HepG2 (cell line): ENCODE data around the gene ATRAID. TPM values are rescaled to one million over a fixed set of nuclear protein-coding genes. Genes with fewer than 3 reads are reported as not detected.

Source experiments
- ARNT ChIP-seq: fragments of 450-650 bp; IDR thresholded peaks from 2 replicates; pipeline ENCODE4 v1.6.1; 2017
- ETV5 ChIP-seq: IDR thresholded peaks from 2 replicates; pipeline ENCODE4 v1.6.1; 2018; ENCODE audit warnings: missing biosample characterization, missing genetic modification reagents, inconsistent platforms, borderline replicate concordance
- FIP1L1 ChIP-seq: fragments of 200-400 bp; formaldehyde crosslinking; IDR thresholded peaks from 2 replicates; pipeline ENCODE4 v1.6.1; 2018; ENCODE audit warnings: low read depth, mild to moderate bottlenecking, low read length, moderate library complexity, borderline replicate concordance; ENCODE audit not compliant: insufficient read depth
- FOXA3 ChIP-seq: IDR thresholded peaks from 2 replicates; pipeline ENCODE4 v1.6.1; 2016; ENCODE audit warnings: missing genetic modification reagents, missing compliant biosample characterization
- GFI1 ChIP-seq: sonication (generic); formaldehyde crosslinking; IDR thresholded peaks from 2 replicates; pipeline ENCODE4 v1.5.0; 2020; ENCODE audit warnings: missing genetic modification reagents, mild to moderate bottlenecking, borderline replicate concordance
- KDM1A ChIP-seq: IDR thresholded peaks from 2 replicates; pipeline ENCODE4 v1.6.1; 2016; ENCODE audit warnings: missing compliant biosample characterization
- MED1 ChIP-seq: sonication (generic); formaldehyde crosslinking; IDR thresholded peaks from 2 replicates; pipeline ENCODE4 v1.4.0; 2020; ENCODE audit warnings: missing genetic modification reagents
- PRMT3 ChIP-seq: sonication (generic); formaldehyde crosslinking; IDR thresholded peaks from 2 replicates; pipeline ENCODE4 v1.8.1; 2022; ENCODE audit warnings: low read depth, mild to moderate bottlenecking, moderate library complexity, missing genetic modification reagents, borderline replicate concordance
- RELA ChIP-seq: sonication (generic); formaldehyde crosslinking; IDR thresholded peaks from 2 replicates; pipeline ENCODE4 v1.4.0; 2020; ENCODE audit warnings: missing genetic modification reagents
- SKI ChIP-seq: fragments of 450-650 bp; IDR thresholded peaks from one replicate; pipeline ENCODE4 v1.6.1; 2018; ENCODE audit warnings: mild to moderate bottlenecking; ENCODE audit not compliant: partially characterized antibody
- SOX6 ChIP-seq, 2 experiments: fragments of 450-650 bp in 1 of 2; sonication (generic) in 1 of 2; formaldehyde crosslinking in 1 of 2; IDR thresholded peaks; 2 replicates each; pipeline versions ENCODE4 v1.4.0 to v1.6.1; 2017 to 2020; ENCODE audit warnings: antibody characterized with exemption in 1 of 2, mild to moderate bottlenecking in 1 of 2, missing genetic modification reagents in 1 of 2
- SRSF1 ChIP-seq: fragments of 200-400 bp; formaldehyde crosslinking; optimal IDR thresholded peaks from 2 replicates; pipeline ENCODE3; 2017; ENCODE audit warnings: mild to moderate bottlenecking, low read depth, low read length, moderate library complexity
- THAP11 ChIP-seq: IDR thresholded peaks from 2 replicates; pipeline ENCODE4 v1.6.1; 2016; ENCODE audit warnings: missing biosample characterization, missing genetic modification reagents
- ZNF180 ChIP-seq: sonication (generic); formaldehyde crosslinking; IDR thresholded peaks from 2 replicates; pipeline ENCODE4 v1.4.0; 2020; ENCODE audit warnings: low read depth, missing genetic modification reagents, borderline replicate concordance
- ZNF24 ChIP-seq: fragments of 450-650 bp; IDR thresholded peaks from 2 replicates; pipeline ENCODE4 v1.6.1; 2017; ENCODE audit warnings: antibody characterized with exemption, mild to moderate bottlenecking
- ZNF331 ChIP-seq: sonication (generic); formaldehyde crosslinking; IDR thresholded peaks from 2 replicates; pipeline ENCODE4 v1.4.0; 2020; ENCODE audit warnings: missing genetic modification reagents
- ZNF567 ChIP-seq: sonication (generic); formaldehyde crosslinking; IDR thresholded peaks from 2 replicates; pipeline ENCODE4 v1.8.1; 2023; ENCODE audit warnings: mild to moderate bottlenecking, missing genetic modification reagents, borderline replicate concordance
- ZNF790 ChIP-seq: sonication (generic); formaldehyde crosslinking; IDR thresholded peaks from 2 replicates; pipeline ENCODE4 v1.8.0; 2022; ENCODE audit warnings: missing genetic modification reagents, mild to moderate bottlenecking, borderline replicate concordance
- ZSCAN31 ChIP-seq: sonication (generic); formaldehyde crosslinking; IDR thresholded peaks from 2 replicates; pipeline ENCODE4 v1.5.0; 2020; ENCODE audit warnings: low read depth, mild to moderate bottlenecking, missing genetic modification reagents
- polyA plus RNA-seq, 8 experiments: library from polyadenylated mRNA; depleted of rRNA in 3 of 8; stranded (reverse) in 7 of 8; unstranded in 1 of 8; fragments of >200 nt; fragmentation: Illumina TruSeq in 4 of 8; extraction: Trizol in 4 of 8; gene quantifications; 2 replicates each; pipeline versions ENCODE4 v1.2.1 to v1.2.3, GENCODE V29; 2011 to 2016; ENCODE audit warnings: low read depth in 4 of 8, missing spikeins in 1 of 8, mixed read lengths in 1 of 8; ENCODE audit not compliant: insufficient read depth in 1 of 8
- total RNA-seq, 5 experiments: library from RNA; depleted of rRNA; stranded (reverse); fragments of >200 nt; fragmentation: Illumina TruSeq; extraction: Trizol; gene quantifications; 2 replicates each; pipeline ENCODE4 v1.2.3, GENCODE V29; 2016; ENCODE audit warnings: low read depth in 1 of 5
- TF ChIP-seq, protein P1 (sequence below): sonication (generic); formaldehyde crosslinking; conservative IDR thresholded peaks from 2 replicates; pipeline ENCODE4 v1.4.0; 2020; ENCODE audit warnings: mild to moderate bottlenecking, missing genetic modification reagents, moderate library complexity
- TF ChIP-seq, protein P2 (sequence below): sonication (generic); formaldehyde crosslinking; IDR thresholded peaks from 2 replicates; pipeline ENCODE4 v1.5.1; 2020; ENCODE audit warnings: mild to moderate bottlenecking, missing genetic modification reagents, borderline replicate concordance

Gene ATRAID
- total and polyA plus RNA-seq, 2 of the 13 experiments (the other 11 are each of a cell fraction or from before 2014, with no cell fraction given) = 207 to 382 TPM

DNA sequence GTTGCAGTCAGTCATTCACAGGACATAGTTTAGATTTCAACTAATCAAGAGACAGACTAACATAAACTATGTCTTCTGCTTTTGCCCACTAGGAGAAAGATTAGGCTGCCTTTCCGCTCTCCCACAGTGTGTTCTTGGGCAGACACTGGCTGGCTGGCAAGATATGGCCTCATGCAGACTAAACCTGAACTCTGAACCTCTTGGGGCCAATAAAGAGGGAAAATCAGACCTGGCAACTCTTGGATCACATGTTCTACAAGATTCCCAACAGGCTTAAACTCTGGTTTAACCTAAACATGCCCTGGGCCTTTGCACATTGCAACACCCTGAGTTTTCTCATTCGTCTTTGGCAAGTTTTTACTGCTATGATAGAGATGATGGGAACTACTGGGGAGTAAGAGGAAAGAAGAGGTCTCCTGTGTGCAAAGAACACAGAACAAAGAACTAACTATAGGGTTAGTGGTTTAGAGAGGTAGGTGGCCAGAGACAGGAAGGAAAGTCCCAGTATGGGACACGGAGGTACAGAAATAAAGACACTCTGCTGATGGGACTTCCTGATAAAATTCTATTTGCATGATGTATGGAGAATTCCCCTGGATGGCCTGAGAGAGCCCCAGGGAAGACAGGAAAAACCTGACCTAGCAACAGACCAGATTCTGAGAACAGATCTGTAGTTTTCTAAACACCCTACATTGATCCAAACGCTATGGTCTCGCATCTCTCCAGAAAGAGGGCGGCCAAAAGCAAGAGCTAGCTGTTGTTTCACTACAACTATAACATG is 2.0 kb upstream of the ATRAID start (continued):
- 0 out of 2 replicates have a peak, but pooled peaks have one; percentile 18 for TF ChIP-seq ZNF331 (CRISPR knock-in tag)
- 0 out of 2 replicates have a peak, but pooled peaks have one; percentile 30 for TF ChIP-seq ZNF567 (CRISPR knock-in tag)
- TF ChIP-seq SKI = peak; percentile 58
- TF ChIP-seq, protein P1, sequence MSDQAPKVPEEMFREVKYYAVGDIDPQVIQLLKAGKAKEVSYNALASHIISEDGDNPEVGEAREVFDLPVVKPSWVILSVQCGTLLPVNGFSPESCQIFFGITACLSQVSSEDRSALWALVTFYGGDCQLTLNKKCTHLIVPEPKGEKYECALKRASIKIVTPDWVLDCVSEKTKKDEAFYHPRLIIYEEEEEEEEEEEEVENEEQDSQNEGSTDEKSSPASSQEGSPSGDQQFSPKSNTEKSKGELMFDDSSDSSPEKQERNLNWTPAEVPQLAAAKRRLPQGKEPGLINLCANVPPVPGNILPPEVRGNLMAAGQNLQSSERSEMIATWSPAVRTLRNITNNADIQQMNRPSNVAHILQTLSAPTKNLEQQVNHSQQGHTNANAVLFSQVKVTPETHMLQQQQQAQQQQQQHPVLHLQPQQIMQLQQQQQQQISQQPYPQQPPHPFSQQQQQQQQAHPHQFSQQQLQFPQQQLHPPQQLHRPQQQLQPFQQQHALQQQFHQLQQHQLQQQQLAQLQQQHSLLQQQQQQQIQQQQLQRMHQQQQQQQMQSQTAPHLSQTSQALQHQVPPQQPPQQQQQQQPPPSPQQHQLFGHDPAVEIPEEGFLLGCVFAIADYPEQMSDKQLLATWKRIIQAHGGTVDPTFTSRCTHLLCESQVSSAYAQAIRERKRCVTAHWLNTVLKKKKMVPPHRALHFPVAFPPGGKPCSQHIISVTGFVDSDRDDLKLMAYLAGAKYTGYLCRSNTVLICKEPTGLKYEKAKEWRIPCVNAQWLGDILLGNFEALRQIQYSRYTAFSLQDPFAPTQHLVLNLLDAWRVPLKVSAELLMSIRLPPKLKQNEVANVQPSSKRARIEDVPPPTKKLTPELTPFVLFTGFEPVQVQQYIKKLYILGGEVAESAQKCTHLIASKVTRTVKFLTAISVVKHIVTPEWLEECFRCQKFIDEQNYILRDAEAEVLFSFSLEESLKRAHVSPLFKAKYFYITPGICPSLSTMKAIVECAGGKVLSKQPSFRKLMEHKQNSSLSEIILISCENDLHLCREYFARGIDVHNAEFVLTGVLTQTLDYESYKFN (CRISPR knock-in tag) = peak; percentile 72
- TF ChIP-seq ZNF180 (CRISPR knock-in tag) = no peak
- TF ChIP-seq ZNF24 = no peak
- no peak for TF ChIP-seq PRMT3 (CRISPR knock-in tag)
- no peak for TF ChIP-seq FIP1L1
- TF ChIP-seq FOXA3 = peak; percentile 42; the same call in 1 of the 2 replicates
- no peak for TF ChIP-seq ARNT
- TF ChIP-seq SOX6 (IDR thresholded peaks at IDR 0.05) = no peak
- 0 out of 2 replicates have a peak, but pooled peaks have one; percentile 35 for TF ChIP-seq SOX6 (CRISPR knock-in tag; IDR thresholded peaks at IDR 0.05)
- TF ChIP-seq, protein P2, sequence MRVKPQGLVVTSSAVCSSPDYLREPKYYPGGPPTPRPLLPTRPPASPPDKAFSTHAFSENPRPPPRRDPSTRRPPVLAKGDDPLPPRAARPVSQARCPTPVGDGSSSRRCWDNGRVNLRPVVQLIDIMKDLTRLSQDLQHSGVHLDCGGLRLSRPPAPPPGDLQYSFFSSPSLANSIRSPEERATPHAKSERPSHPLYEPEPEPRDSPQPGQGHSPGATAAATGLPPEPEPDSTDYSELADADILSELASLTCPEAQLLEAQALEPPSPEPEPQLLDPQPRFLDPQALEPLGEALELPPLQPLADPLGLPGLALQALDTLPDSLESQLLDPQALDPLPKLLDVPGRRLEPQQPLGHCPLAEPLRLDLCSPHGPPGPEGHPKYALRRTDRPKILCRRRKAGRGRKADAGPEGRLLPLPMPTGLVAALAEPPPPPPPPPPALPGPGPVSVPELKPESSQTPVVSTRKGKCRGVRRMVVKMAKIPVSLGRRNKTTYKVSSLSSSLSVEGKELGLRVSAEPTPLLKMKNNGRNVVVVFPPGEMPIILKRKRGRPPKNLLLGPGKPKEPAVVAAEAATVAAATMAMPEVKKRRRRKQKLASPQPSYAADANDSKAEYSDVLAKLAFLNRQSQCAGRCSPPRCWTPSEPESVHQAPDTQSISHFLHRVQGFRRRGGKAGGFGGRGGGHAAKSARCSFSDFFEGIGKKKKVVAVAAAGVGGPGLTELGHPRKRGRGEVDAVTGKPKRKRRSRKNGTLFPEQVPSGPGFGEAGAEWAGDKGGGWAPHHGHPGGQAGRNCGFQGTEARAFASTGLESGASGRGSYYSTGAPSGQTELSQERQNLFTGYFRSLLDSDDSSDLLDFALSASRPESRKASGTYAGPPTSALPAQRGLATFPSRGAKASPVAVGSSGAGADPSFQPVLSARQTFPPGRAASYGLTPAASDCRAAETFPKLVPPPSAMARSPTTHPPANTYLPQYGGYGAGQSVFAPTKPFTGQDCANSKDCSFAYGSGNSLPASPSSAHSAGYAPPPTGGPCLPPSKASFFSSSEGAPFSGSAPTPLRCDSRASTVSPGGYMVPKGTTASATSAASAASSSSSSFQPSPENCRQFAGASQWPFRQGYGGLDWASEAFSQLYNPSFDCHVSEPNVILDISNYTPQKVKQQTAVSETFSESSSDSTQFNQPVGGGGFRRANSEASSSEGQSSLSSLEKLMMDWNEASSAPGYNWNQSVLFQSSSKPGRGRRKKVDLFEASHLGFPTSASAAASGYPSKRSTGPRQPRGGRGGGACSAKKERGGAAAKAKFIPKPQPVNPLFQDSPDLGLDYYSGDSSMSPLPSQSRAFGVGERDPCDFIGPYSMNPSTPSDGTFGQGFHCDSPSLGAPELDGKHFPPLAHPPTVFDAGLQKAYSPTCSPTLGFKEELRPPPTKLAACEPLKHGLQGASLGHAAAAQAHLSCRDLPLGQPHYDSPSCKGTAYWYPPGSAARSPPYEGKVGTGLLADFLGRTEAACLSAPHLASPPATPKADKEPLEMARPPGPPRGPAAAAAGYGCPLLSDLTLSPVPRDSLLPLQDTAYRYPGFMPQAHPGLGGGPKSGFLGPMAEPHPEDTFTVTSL = no peak
- no peak for TF ChIP-seq SRSF1
- TF ChIP-seq GFI1 (CRISPR knock-in tag) = peak; percentile 83
- peak; percentile 28; the same call in 1 of the 2 replicates for TF ChIP-seq MED1 (CRISPR knock-in tag)
- TF ChIP-seq ZNF790 (CRISPR knock-in tag) = no peak
- peak; percentile 18; the same call in 1 of the 2 replicates for TF ChIP-seq ETV5
- TF ChIP-seq ZSCAN31 = 0 out of 2 replicates have a peak, but pooled peaks have one; percentile 47
- no peak for TF ChIP-seq RELA (CRISPR knock-in tag)
- TF ChIP-seq KDM1A = no peak
- peak; percentile 50; the same call in 1 of the 2 replicates for TF ChIP-seq THAP11 (CRISPR knock-in tag)
